Measurements from ENCODE around the gene HSBP1L1. TPM values are rescaled to one million over a fixed set of nuclear protein-coding genes. Genes with fewer than 3 reads are reported as not detected.

HSBP1L1 gene
- total and polyA plus RNA-seq, 2 of the 8 experiments (the other 6 are each of a cell fraction or from before 2014, with no cell fraction given) = 1.0 to 1.3 TPM

DNA sequence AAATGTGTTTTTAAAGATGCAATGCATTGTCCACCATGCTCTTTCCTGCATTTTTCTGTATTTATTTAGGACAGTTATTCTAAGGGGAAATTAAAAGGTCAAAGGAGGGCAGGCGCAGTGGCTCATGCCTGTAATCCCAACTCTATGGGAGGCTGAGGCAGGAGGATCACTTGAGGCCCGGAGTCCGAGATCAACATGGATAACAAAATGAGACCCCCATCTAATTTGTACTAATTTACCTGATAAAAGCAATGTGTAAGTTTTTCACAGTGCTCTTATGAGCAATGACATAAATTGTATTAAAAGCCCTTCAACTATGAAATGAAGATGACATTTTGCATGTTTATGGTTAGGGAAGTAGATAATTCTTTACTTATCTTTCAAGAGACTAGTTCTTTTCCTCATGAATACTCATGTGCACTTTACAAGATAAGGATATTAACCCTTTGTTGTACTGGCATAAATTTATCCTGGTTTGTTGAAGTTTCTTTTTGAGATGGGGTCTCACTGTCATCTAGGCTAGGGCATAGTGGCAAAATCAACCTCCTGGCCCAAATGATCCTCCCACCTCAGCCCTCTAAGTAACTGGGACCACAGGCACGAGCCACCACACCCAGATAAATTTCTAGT, 9.7 kb downstream of the HSBP1L1 start:
- H3K14ac ChIP-seq (ENCODE audit: insufficient read length) = no peak overlapping the region
- no peaks in the 10 kb centered on the region for H3K23me2 ChIP-seq (ENCODE audit: low read depth, low read length)
- H2BK15ac ChIP-seq (ENCODE audit: low read length) = no peak overlapping the region
- no peak overlapping the region for H2BK120ac ChIP-seq (replicated peaks; ENCODE audit: low read depth, low read length)
- ChIA-PET POLR2A (ENCODE audit: partially characterized antibody) (interaction anchor here (1.4 kb wide), 1 partner anchor 13 kb away, joined by 6 read pairs; no protein-coding TSS in a partner anchor), CTCF (ENCODE audit: partially characterized antibody) (interaction anchor here (1.0 to 1.5 kb wide), 2 partner anchors 13 to 34 kb away, joined by 3 to 4 read pairs; no protein-coding TSS in a partner anchor)
- H3K4me2 ChIP-seq (ENCODE audit: insufficient read depth in 1 of 2, low read depth in 2 of 2, low read length in 2 of 2) = no peak overlapping the region
- H3K79me2 ChIP-seq (ENCODE audit: control insufficient read depth in 1 of 2, insufficient read depth in 2 of 2, low read length in 2 of 2) = peaks cover 1 to 58% of the 10 kb centered on the region in 2 experiments; a peak in 3 of 4 replicates
- H2AFZ ChIP-seq (ENCODE audit: low read length) = no peak overlapping the region
- H3K9me3 ChIP-seq (ENCODE audit: insufficient read depth in 2 of 2, low read depth in 1 of 2, low read length in 1 of 2) = no peaks in the 10 kb centered on the region
- no peak overlapping the region for H3K23ac ChIP-seq (ENCODE audit: insufficient read length)
- no peak overlapping the region for H3K27ac ChIP-seq (ENCODE audit: low read depth, low read length)
- no peak overlapping the region for H2AK5ac ChIP-seq (ENCODE audit: low read depth, low read length)
- H2BK5ac ChIP-seq (ENCODE audit: low read depth, low read length) = no peak overlapping the region
- FAIRE-seq (no peak), DNase-seq (ENCODE audit: low read depth in 1 of 2, low spot score in 2 of 2) (no peak)
- H3K79me1 ChIP-seq (ENCODE audit: low read depth, low read length) = peaks cover 7% of the 10 kb centered on the region; the same call in 1 of the 2 replicates
- H4K5ac ChIP-seq (ENCODE audit: insufficient read length, low read depth, low read length) = no peak overlapping the region
- no peak overlapping the region for H3K4ac ChIP-seq (replicated peaks; ENCODE audit: insufficient read length, low read depth, low read length)
- no peak overlapping the region for H4K8ac ChIP-seq (ENCODE audit: extremely low read depth, insufficient read depth, low read length)
- H4K20me1 ChIP-seq (replicated peaks in 1 of 2; ENCODE audit: control insufficient read depth in 1 of 2, insufficient read depth in 2 of 2, low read length in 2 of 2) = peaks cover 12 to 18% of the 10 kb centered on the region in 2 experiments
- no peaks in the 10 kb centered on the region for H3K4me1 ChIP-seq (replicated peaks in 1 of 4; ENCODE audit: control insufficient read depth in 3 of 4, insufficient read depth in 4 of 4, low read length in 3 of 4)
- no peak overlapping the region for H2BK12ac ChIP-seq (ENCODE audit: low read depth, low read length)
- H3K27me3 ChIP-seq (replicated peaks in 1 of 4; ENCODE audit: control insufficient read depth in 3 of 4, extremely low read depth in 1 of 4, insufficient read depth in 3 of 4, low read length in 3 of 4) = no peaks in the 10 kb centered on the region
- no peak overlapping the region for H3K4me3 ChIP-seq (ENCODE audit: extremely low read depth in 1 of 4, insufficient read depth in 2 of 4, low read depth in 3 of 4, low read length in 4 of 4)
- H3K36me3 ChIP-seq (ENCODE audit: control insufficient read depth in 2 of 4, insufficient read depth in 4 of 4, low read length in 3 of 4) = peaks cover 0 to 39% (median 15%) of the 10 kb centered on the region in 4 experiments
- WGBS, 2 experiments (ENCODE audit: extremely low coverage in 1 of 2, insufficient coverage in 1 of 2, insufficient read length in 1 of 2, insufficient replicate concordance in 2 of 2, low coverage in 1 of 2, low lambda C conversion rate in 2 of 2, missing lambda C conversion rate in 1 of 2) = 91% methylated on average over 4 of the region's 4 CpGs; no CpG with 5 or more reads in 1 of the 2 experiments
- no peak overlapping the region for H4K91ac ChIP-seq (replicated peaks; ENCODE audit: insufficient read length, low read length)
- no peak overlapping the region for H3K18ac ChIP-seq (ENCODE audit: extremely low read depth, low read length)
- no peak overlapping the region for H3K9ac ChIP-seq (replicated peaks in 1 of 4; ENCODE audit: extremely low read depth in 1 of 4, low read depth in 3 of 4, low read length in 3 of 4)
- no peak overlapping the region for H3K56ac ChIP-seq (replicated peaks; ENCODE audit: insufficient read length, low read depth, low read length)
- no peak overlapping the region for H2BK20ac ChIP-seq (ENCODE audit: low read length)
- TF ChIP-seq ASH2L (IDR thresholded peaks at IDR 0.05; ENCODE audit: low read length) = no peak
- no peak for TF ChIP-seq SUZ12 (IDR thresholded peaks at IDR 0.05; ENCODE audit: low read length)
- no peak for TF ChIP-seq CHD2 (IDR thresholded peaks at IDR 0.05; ENCODE audit: low read length)
- TF ChIP-seq TAF7 (optimal IDR thresholded peaks at IDR 0.05; ENCODE audit: borderline replicate concordance, low read depth, low read length) = no peak
- no peak for TF ChIP-seq CHD1 (IDR thresholded peaks at IDR 0.05; ENCODE audit: low read depth, low read length)
- no peak for TF ChIP-seq FOSL1 (IDR thresholded peaks at IDR 0.05; ENCODE audit: insufficient read depth, low read depth, low read length)
- no peak for TF ChIP-seq NANOG (IDR thresholded peaks at IDR 0.05; ENCODE audit: insufficient read depth, low read depth, low read length, poor library complexity, severe bottlenecking)
- TF ChIP-seq, protein P1, sequence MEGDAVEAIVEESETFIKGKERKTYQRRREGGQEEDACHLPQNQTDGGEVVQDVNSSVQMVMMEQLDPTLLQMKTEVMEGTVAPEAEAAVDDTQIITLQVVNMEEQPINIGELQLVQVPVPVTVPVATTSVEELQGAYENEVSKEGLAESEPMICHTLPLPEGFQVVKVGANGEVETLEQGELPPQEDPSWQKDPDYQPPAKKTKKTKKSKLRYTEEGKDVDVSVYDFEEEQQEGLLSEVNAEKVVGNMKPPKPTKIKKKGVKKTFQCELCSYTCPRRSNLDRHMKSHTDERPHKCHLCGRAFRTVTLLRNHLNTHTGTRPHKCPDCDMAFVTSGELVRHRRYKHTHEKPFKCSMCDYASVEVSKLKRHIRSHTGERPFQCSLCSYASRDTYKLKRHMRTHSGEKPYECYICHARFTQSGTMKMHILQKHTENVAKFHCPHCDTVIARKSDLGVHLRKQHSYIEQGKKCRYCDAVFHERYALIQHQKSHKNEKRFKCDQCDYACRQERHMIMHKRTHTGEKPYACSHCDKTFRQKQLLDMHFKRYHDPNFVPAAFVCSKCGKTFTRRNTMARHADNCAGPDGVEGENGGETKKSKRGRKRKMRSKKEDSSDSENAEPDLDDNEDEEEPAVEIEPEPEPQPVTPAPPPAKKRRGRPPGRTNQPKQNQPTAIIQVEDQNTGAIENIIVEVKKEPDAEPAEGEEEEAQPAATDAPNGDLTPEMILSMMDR (IDR thresholded peaks at IDR 0.05; ENCODE audit: control extremely low read depth in 1 of 3, insufficient read depth in 1 of 3, low read depth in 1 of 3, low read length in 3 of 3) = no peak
- TF ChIP-seq TBP (IDR thresholded peaks at IDR 0.05; ENCODE audit: low read depth, low read length) = no peak
- TF ChIP-seq POLR2A (IDR thresholded peaks at IDR 0.05; ENCODE audit: control extremely low read depth in 1 of 2, low read depth in 2 of 2, low read length in 2 of 2) = no peak
- no peak for TF ChIP-seq SP4 (IDR thresholded peaks at IDR 0.05; ENCODE audit: low read length)
